Measurements from ENCODE around the gene RNASEH1. TPM values are rescaled to one million over a fixed set of nuclear protein-coding genes. Genes with fewer than 3 reads are reported as not detected.

Gene RNASEH1
- total and polyA plus RNA-seq, 2 of the 4 experiments (the other 2 are of a cell fraction): 23.5 to 23.7 TPM

GRCh38 chr2:3598197-3598910 is 40.2 kb upstream of the RNASEH1 start:
- BruUV-seq (replicated peaks): no TSS peak
- 79% methylated on average over 7 of the region's 22 CpGs; no CpG with 5 or more reads in 1 of the 2 experiments for WGBS, 2 experiments (ENCODE audit: extremely low coverage in 2 of 2, insufficient read length in 1 of 2)

More at GRCh38 chr2:3598197-3598910, 40.2 kb upstream of the RNASEH1 start:
- Histone ChIP-seq H2BK15ac (ENCODE audit: low read depth, low read length) (no peak overlapping the region), H3K27me3 (ENCODE audit: control insufficient read depth, insufficient read depth, low read length) (peaks cover 2% of the 10 kb centered on the region; the same call in 1 of the 2 replicates), H4K8ac (ENCODE audit: low read depth in 2 of 2, low read length in 2 of 2) (no peak overlapping the region), H4K5ac (ENCODE audit: low read depth, low read length) (no peak overlapping the region), H2AK5ac (ENCODE audit: low read depth, low read length) (no peak overlapping the region), H3K36me3 (ENCODE audit: control insufficient read depth, insufficient read depth, low read length) (no peaks in the 10 kb centered on the region), H3K27ac (ENCODE audit: insufficient read depth, low read length) (no peak overlapping the region), H4K20me1 (ENCODE audit: insufficient read depth, low read length) (no peaks in the 10 kb centered on the region), H3K4me2 (ENCODE audit: low read depth, low read length) (no peak overlapping the region), H3K56ac (ENCODE audit: extremely low read depth, insufficient read depth, low read length) (no peak overlapping the region), H2BK120ac (ENCODE audit: low read depth, low read length) (no peak overlapping the region), H3K79me1 (ENCODE audit: low read depth in 1 of 2, low read length in 2 of 2) (no peaks in the 10 kb centered on the region), H3K9me3 (ENCODE audit: control insufficient read depth, insufficient read depth, low read length) (no peaks in the 10 kb centered on the region), H3K4ac (ENCODE audit: low read depth, low read length) (no peak overlapping the region), H3K18ac (ENCODE audit: low read depth, low read length) (no peak overlapping the region), H3K23ac (ENCODE audit: low read depth, low read length) (no peak overlapping the region), H3K9me1 (ENCODE audit: insufficient read depth, low read length) (0 out of 2 replicates have a peak, but pooled peaks cover 3% of the 10 kb centered on the region), H2AK9ac (replicated peaks; ENCODE audit: low read depth, low read length, poor library complexity) (no peak overlapping the region), H2AFZ (replicated peaks; ENCODE audit: low read length, poor library complexity) (no peak overlapping the region), H3K4me3 (ENCODE audit: insufficient read depth, low read depth, low read length) (no peak overlapping the region), H4K91ac (ENCODE audit: insufficient read depth, low read depth, low read length) (no peak overlapping the region), H2BK5ac (ENCODE audit: low read depth, low read length, poor library complexity, severe bottlenecking) (no peak overlapping the region), H2BK20ac (ENCODE audit: low read depth, low read length) (no peak overlapping the region), H3K9ac (ENCODE audit: low read depth, low read length) (no peak overlapping the region), H3K4me1 (ENCODE audit: control insufficient read depth, insufficient read depth, low read length) (peaks cover 3% of the 10 kb centered on the region; the same call in 1 of the 2 replicates), H3K14ac (replicated peaks; ENCODE audit: low read depth, low read length) (no peak overlapping the region)
- CTCF ChIA-PET: no interaction called here
- ATAC-seq (ENCODE audit: low read depth) (no peak), DNase-seq (no peak)
- in situ Hi-C loops (cut with MboI; ENCODE audit: low sequenced_read_pairs): no loop called here
- POLR2A ChIA-PET (ENCODE audit: unreplicated experiment): no interaction called here
- dilution Hi-C loops (cut with HindIII; ENCODE audit: low sequenced_read_pairs, unreplicated experiment): no loop called here
- intact Hi-C loops (cut with micrococcal nuclease): loop anchor here (5.0 kb wide), 1 partner anchor 34 kb away; no protein-coding TSS in a partner anchor
- no peak for TF ChIP-seq CTCF (conservative IDR thresholded peaks at IDR 0.05; ENCODE audit: low read depth, low read length)
- no peak for TF ChIP-seq FOS (IDR thresholded peaks at IDR 0.05; ENCODE audit: low read depth, low read length)
- no peak for TF ChIP-seq NFE2L2 (IDR thresholded peaks at IDR 0.05; ENCODE audit: low read depth, low read length)
- no peak for TF ChIP-seq CHD1 (IDR thresholded peaks at IDR 0.05; ENCODE audit: low read depth, low read length)
- no peak for TF ChIP-seq SMC3 (IDR thresholded peaks at IDR 0.05; ENCODE audit: low read depth, low read length)
- TF ChIP-seq USF2 (IDR thresholded peaks at IDR 0.05; ENCODE audit: low read depth, low read length): no peak
- TF ChIP-seq ELK1 (IDR thresholded peaks at IDR 0.05; ENCODE audit: borderline replicate concordance, low read depth, low read length): no peak
- no peak for TF ChIP-seq RCOR1 (IDR thresholded peaks at IDR 0.05; ENCODE audit: insufficient replicate concordance, low read length)
- no peak for TF ChIP-seq RAD21 (IDR thresholded peaks at IDR 0.05; ENCODE audit: low read length)
- TF ChIP-seq CEBPB (IDR thresholded peaks at IDR 0.05; ENCODE audit: low read depth, low read length): no peak
- no peak for TF ChIP-seq MAFK (IDR thresholded peaks at IDR 0.05; ENCODE audit: low read depth, low read length)
- no peak for TF ChIP-seq MXI1 (IDR thresholded peaks at IDR 0.05; ENCODE audit: borderline replicate concordance, low read depth, low read length)
- TF ChIP-seq POLR2A (IDR thresholded peaks at IDR 0.05; ENCODE audit: low read depth, low read length): no peak
- no peak for TF ChIP-seq BHLHE40 (IDR thresholded peaks at IDR 0.05; ENCODE audit: low read depth, low read length)
- no peak for TF ChIP-seq RFX5 (IDR thresholded peaks at IDR 0.05; ENCODE audit: low read depth, low read length)
- TF ChIP-seq MAZ (IDR thresholded peaks at IDR 0.05; ENCODE audit: borderline replicate concordance, low read depth, low read length): no peak
